Muscle of leg (tissue), 11 donors: ENCODE results near the gene OPN1LW. TPM values are rescaled to one million over a fixed set of nuclear protein-coding genes. Genes with fewer than 3 reads are reported as not detected.
"Not testable (repeated sequence)": the region's sequence is repeated elsewhere in the genome, so short reads cannot be mapped to it uniquely, and the experiment has no call there.

Source experiments
- DNase-seq: peaks from one replicate; pipeline ENCODE4 v3.0.0; 2013
- H3K27ac ChIP-seq: one replicate; pipeline ENCODE4 v1.5.1; 2013; ENCODE audit warnings: mild to moderate bottlenecking, low read length, control low read depth
- H3K27me3 ChIP-seq: one replicate; pipeline ENCODE4 v1.6.1; 2013; ENCODE audit warnings: low read length; ENCODE audit not compliant: control insufficient read depth, insufficient read depth
- H3K36me3 ChIP-seq: one replicate; pipeline ENCODE4 v1.6.1; 2013; ENCODE audit warnings: low read length; ENCODE audit not compliant: control insufficient read depth, insufficient read depth
- H3K4me1 ChIP-seq: one replicate; pipeline ENCODE4 v1.6.1; 2013; ENCODE audit warnings: low read length; ENCODE audit not compliant: control insufficient read depth, insufficient read depth
- H3K4me3 ChIP-seq: one replicate; pipeline ENCODE4 v1.5.1; 2013; ENCODE audit warnings: low read length, control low read depth
- H3K9me3 ChIP-seq: replicated peaks from 2 replicates; pipeline ENCODE4 v1.6.1; 2013; ENCODE audit warnings: low read depth, low read length; ENCODE audit not compliant: control insufficient read depth
- WGBS: methylation state at CpG from one replicate; pipeline ENCODE4 v1.1.5; 2013; ENCODE audit warnings: missing lambda C conversion rate; ENCODE audit not compliant: insufficient coverage; 5-methylcytosine and 5-hydroxymethylcytosine counted together
- polyA plus RNA-seq, 8 donors: library from polyadenylated mRNA; unstranded; fragments of 120-200 nt; gene quantifications; one replicate each; pipeline versions ENCODE4 v1.2.1 to v1.2.3, GENCODE V29; 2013; ENCODE audit warnings: inconsistent platforms in 1 of 8, low replicate concordance in 1 of 8; ENCODE audit not compliant: insufficient read length in 8 of 8, insufficient read depth in 1 of 8
- total RNA-seq: library from RNA; stranded (reverse); fragments of 120-200 nt; gene quantifications from one replicate; pipeline ENCODE4 v1.2.4, GENCODE V29; 2013

The OPN1LW gene
- total and polyA plus RNA-seq, 9 donors, result not detected

- not testable (repeated sequence) for DNase-seq, H3K4me1 ChIP-seq, H3K4me3 ChIP-seq, H3K27me3 ChIP-seq, H3K9me3 ChIP-seq, H3K36me3 ChIP-seq, H3K27ac ChIP-seq
- 98% methylated on average over 5 of the region's 11 CpGs for WGBS
These were observed 12.2 kb downstream of the OPN1LW start for GRCh38 chrX:154156221-154156620.

GRCh38 chrX:154157207-154157606 lies 13.2 kb downstream of the OPN1LW start:
- not testable (repeated sequence) for H3K9me3 ChIP-seq, H3K27me3 ChIP-seq
- WGBS, result no CpG with 5 or more reads among the region's 2 CpGs

GRCh38 chrX:154159345-154159744 lies 15.3 kb downstream of the OPN1LW start:
- H3K4me3 ChIP-seq, H3K36me3 ChIP-seq, DNase-seq, H3K27ac ChIP-seq, H3K9me3 ChIP-seq, H3K27me3 ChIP-seq, H3K4me1 ChIP-seq: not testable (repeated sequence)
- no CpG with 5 or more reads among the region's 15 CpGs for WGBS

More at GRCh38 chrX:154157207-154157606, 13.2 kb downstream of the OPN1LW start:
- not testable (repeated sequence) for H3K4me3 ChIP-seq, H3K4me1 ChIP-seq, H3K27ac ChIP-seq, DNase-seq, H3K36me3 ChIP-seq

- H3K36me3 ChIP-seq, DNase-seq, H3K9me3 ChIP-seq, H3K27me3 ChIP-seq, H3K27ac ChIP-seq, H3K4me1 ChIP-seq, H3K4me3 ChIP-seq: not testable (repeated sequence)
- WGBS, result no CpG with 5 or more reads among the region's 8 CpGs
These were observed 20.9 kb downstream of the OPN1LW start for GRCh38 chrX:154164902-154165301.

- not testable (repeated sequence) for H3K4me1 ChIP-seq, H3K27me3 ChIP-seq, H3K27ac ChIP-seq, H3K36me3 ChIP-seq, H3K4me3 ChIP-seq, DNase-seq, H3K9me3 ChIP-seq
- WGBS, result no CpG with 5 or more reads among the region's 13 CpGs
These were observed 24.3 kb downstream of the OPN1LW start for GRCh38 chrX:154168384-154168783.

GRCh38 chrX:154172535-154172943 lies 28.5 kb downstream of the OPN1LW start:
- H3K27ac ChIP-seq, H3K4me3 ChIP-seq, DNase-seq, H3K36me3 ChIP-seq, H3K9me3 ChIP-seq, H3K4me1 ChIP-seq, H3K27me3 ChIP-seq: not testable (repeated sequence)
- no CpG with 5 or more reads among the region's 11 CpGs for WGBS

DNA sequence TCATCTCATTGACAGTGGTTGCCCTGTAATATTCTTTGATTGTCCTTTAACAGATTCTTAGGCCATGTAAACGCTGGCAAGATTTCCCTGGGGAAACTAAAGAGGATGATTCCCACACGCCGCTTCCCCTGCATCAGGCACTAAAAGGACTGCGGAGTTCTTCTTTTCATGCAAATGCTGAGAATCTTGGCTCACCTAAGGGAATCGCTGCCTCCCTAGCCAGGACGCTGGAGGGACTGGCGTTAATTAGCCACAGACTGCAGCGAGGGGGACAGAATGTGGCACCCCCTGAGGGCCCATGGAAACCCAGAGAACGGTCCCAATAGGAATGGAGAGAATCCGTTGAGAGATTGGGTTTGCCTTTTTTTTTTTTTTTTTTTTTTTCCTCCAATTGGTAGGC lies 30.3 kb downstream of the OPN1LW start:
- H3K4me3 ChIP-seq, H3K27me3 ChIP-seq, H3K27ac ChIP-seq, DNase-seq, H3K36me3 ChIP-seq, H3K9me3 ChIP-seq, H3K4me1 ChIP-seq: not testable (repeated sequence)
- no CpG with 5 or more reads among the region's 10 CpGs for WGBS

DNA sequence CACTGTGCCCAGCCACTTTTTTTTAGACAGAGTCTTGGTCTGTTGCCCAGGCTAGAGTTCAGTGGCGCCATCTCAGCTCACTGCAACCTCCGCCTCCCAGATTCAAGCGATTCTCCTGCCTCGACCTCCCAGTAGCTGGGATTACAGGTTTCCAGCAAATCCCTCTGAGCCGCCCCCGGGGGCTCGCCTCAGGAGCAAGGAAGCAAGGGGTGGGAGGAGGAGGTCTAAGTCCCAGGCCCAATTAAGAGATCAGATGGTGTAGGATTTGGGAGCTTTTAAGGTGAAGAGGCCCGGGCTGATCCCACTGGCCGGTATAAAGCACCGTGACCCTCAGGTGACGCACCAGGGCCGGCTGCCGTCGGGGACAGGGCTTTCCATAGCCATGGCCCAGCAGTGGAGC lies 38.3 kb downstream of the OPN1LW start, which contains the start of gene OPN1MW:
Gene OPN1MW, plus strand, starts transcription at position 301 of the 400 bp plus-strand sequence. Its CDS starts 82 bp downstream, at position 383.
- DNase-seq, H3K9me3 ChIP-seq, H3K4me1 ChIP-seq, H3K36me3 ChIP-seq, H3K4me3 ChIP-seq, H3K27me3 ChIP-seq, H3K27ac ChIP-seq: not testable (repeated sequence)
- WGBS, result no CpG with 5 or more reads among the region's 14 CpGs

GRCh38 chrX:154183794-154184193 lies 39.8 kb downstream of the OPN1LW start:
- H3K36me3 ChIP-seq, H3K27me3 ChIP-seq, H3K4me3 ChIP-seq, H3K27ac ChIP-seq, H3K4me1 ChIP-seq, H3K9me3 ChIP-seq, DNase-seq: not testable (repeated sequence)
- WGBS, result no CpG with 5 or more reads among the region's 8 CpGs

- not testable (repeated sequence) for H3K36me3 ChIP-seq, H3K4me1 ChIP-seq, H3K4me3 ChIP-seq, H3K27ac ChIP-seq, H3K9me3 ChIP-seq, DNase-seq, H3K27me3 ChIP-seq
- WGBS, result no CpG with 5 or more reads among the region's 8 CpGs
These were observed 48.8 kb downstream of the OPN1LW start for GRCh38 chrX:154192846-154193245.

- DNase-seq, H3K9me3 ChIP-seq, H3K27me3 ChIP-seq, H3K4me1 ChIP-seq, H3K4me3 ChIP-seq, H3K27ac ChIP-seq, H3K36me3 ChIP-seq: not testable (repeated sequence)
- WGBS, result no CpG with 5 or more reads among the region's 2 CpGs
These were observed 50.3 kb downstream of the OPN1LW start for GRCh38 chrX:154194316-154194715.
